HEK293T (cell line): Measurements from ENCODE around the gene ATF5.
A peak's percentile ranks its signal among the peaks of the same experiment; 100 is the strongest.

Experiments used
- CTCF ChIA-PET: fragments of 350-600 bp; formaldehyde crosslinking; extraction: SDS; loops from one replicate; lab custom pipeline; 2021; ENCODE audit warnings: antibody characterized with exemption, inconsistent platforms; lab: Yijun Ruan, JAX
- POLR2A ChIA-PET: fragments of 350-600 bp; formaldehyde crosslinking; extraction: SDS; loops from one replicate; lab custom pipeline; 2020; ENCODE audit warnings: antibody characterized with exemption, inconsistent platforms; lab: Yijun Ruan, JAX
- DNase-seq: peaks from one replicate; pipeline ENCODE4 v3.0.0; 2012; ENCODE audit warnings: mixed read lengths; ENCODE audit errors: extremely low spot score
- ARNT ChIP-seq: fragments of 450-650 bp; IDR thresholded peaks from 2 replicates; pipeline ENCODE4 v1.6.1; 2017; ENCODE audit warnings: mild to moderate bottlenecking
- BHLHE40 ChIP-seq: fragments of 450-650 bp; IDR thresholded peaks from 2 replicates; pipeline ENCODE4 v1.6.1; 2016; ENCODE audit warnings: mild to moderate bottlenecking, moderate library complexity, borderline replicate concordance
- CTBP1 ChIP-seq: fragments of 450-650 bp; IDR thresholded peaks from 2 replicates; pipeline ENCODE4 v1.6.1; 2016; ENCODE audit warnings: borderline replicate concordance
- ELF4 ChIP-seq: fragments of 450-650 bp; IDR thresholded peaks from 2 replicates; pipeline ENCODE4 v1.6.1; 2017; ENCODE audit warnings: antibody characterized with exemption
- FOXA1 ChIP-seq: fragments of 450-650 bp; IDR thresholded peaks from 2 replicates; pipeline ENCODE4 v1.6.1; 2016; ENCODE audit warnings: mild to moderate bottlenecking
- FOXK2 ChIP-seq: fragments of 450-650 bp; IDR thresholded peaks from 2 replicates; pipeline ENCODE4 v1.6.1; 2016; ENCODE audit warnings: mild to moderate bottlenecking
- FOXM1 ChIP-seq: fragments of 450-650 bp; IDR thresholded peaks from 2 replicates; pipeline ENCODE4 v1.6.1; 2017; ENCODE audit warnings: mild to moderate bottlenecking, borderline replicate concordance
- HDGF ChIP-seq: fragments of 450-650 bp; IDR thresholded peaks from 2 replicates; pipeline ENCODE4 v1.6.1; 2017; ENCODE audit warnings: antibody characterized with exemption, borderline replicate concordance
- L3MBTL2 ChIP-seq: fragments of 450-650 bp; conservative IDR thresholded peaks from 2 replicates; pipeline ENCODE4 v1.6.1; 2016; ENCODE audit warnings: mild to moderate bottlenecking
- LEF1 ChIP-seq: fragments of 450-650 bp; IDR thresholded peaks from 2 replicates; pipeline ENCODE4 v1.6.1; 2017; ENCODE audit warnings: mild to moderate bottlenecking, borderline replicate concordance
- NFRKB ChIP-seq: fragments of 450-650 bp; IDR thresholded peaks from 2 replicates; pipeline ENCODE4 v1.6.1; 2016; ENCODE audit warnings: mild to moderate bottlenecking, moderate library complexity
- PKNOX1 ChIP-seq: fragments of 450-650 bp; IDR thresholded peaks from 2 replicates; pipeline ENCODE4 v1.6.1; 2016
- SP1 ChIP-seq: fragments of 450-650 bp; IDR thresholded peaks from 2 replicates; pipeline ENCODE4 v1.6.1; 2017
- SUZ12 ChIP-seq: fragments of 450-650 bp; IDR thresholded peaks from 2 replicates; pipeline ENCODE4 v1.6.1; 2016; ENCODE audit warnings: mild to moderate bottlenecking
- TARDBP ChIP-seq: fragments of 450-650 bp; IDR thresholded peaks from 2 replicates; pipeline ENCODE4 v1.6.1; 2016
- ZNF384 ChIP-seq: fragments of 450-650 bp; IDR thresholded peaks from 2 replicates; pipeline ENCODE4 v1.6.1; 2016

Gene ATF5

GRCh38 chr19:49889038-49889686 lies 39.8 kb upstream of the ATF5 start:
- ChIA-PET CTCF (no interaction called here), POLR2A (no interaction called here)
- no peak for DNase-seq
- TF ChIP-seq L3MBTL2 (no peak), SUZ12 (no peak), ARNT (no peak), CTBP1 (no peak), LEF1 (no peak), SP1 (no peak), HDGF (no peak), FOXA1 (no peak), PKNOX1 (no peak), TARDBP (no peak), NFRKB (no peak), BHLHE40 (no peak), FOXK2 (no peak), ELF4 (no peak), FOXM1 (no peak)

DNA sequence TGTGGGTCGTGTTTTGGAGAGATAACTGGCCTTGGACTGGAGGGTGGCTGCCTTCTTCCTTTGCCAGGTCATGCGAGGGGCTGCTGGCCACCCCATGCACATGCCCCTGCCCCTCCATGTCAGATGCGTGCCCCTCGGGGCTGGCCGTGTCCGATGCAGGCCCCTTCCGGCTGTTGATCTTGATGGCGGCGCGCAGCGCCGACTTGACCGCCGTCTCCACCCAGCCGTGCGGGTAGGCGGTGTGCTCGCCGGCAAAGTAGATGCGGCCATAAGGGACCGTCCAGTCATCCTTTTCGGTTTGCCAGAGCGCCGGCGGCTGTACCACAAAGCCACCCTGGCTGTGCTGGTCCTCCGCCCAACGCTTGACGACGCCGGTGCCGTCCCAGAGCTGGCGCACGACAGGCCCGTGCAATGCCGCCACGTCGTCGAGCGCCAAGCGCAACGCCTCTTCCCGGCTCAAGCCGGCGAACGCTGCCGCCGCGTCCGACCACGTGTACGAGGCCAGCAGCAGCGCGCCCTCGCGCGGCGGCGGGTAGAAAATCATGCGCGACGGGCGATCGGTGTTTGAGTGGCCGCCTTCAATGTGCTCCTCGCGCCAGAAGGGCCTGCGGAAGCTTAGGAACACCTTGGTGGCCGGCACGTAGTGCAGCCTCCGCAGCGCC lies 39.2 kb upstream of the ATF5 start:
- CTCF ChIA-PET, result no interaction called here
- DNase-seq, result peak; percentile 85
- POLR2A ChIA-PET, result interaction anchor here (1.1 to 2.6 kb wide), 4 partner anchors 12 to 40 kb away, joined by 4 to 11 read pairs (median 5); partner anchors contain the start of genes AKT1S1, ATF5, NUP62 and TBC1D17
- TF ChIP-seq FOXA1 (no peak), HDGF (no peak), NFRKB (no peak), ELF4 (no peak), FOXK2 (no peak), L3MBTL2 (peak; percentile 100), CTBP1 (peak; percentile 42; the same call in 1 of the 2 replicates), SP1 (no peak), TARDBP (no peak), BHLHE40 (no peak), ARNT (peak; percentile 40; the same call in 1 of the 2 replicates), ZNF384 (no peak), FOXM1 (no peak), PKNOX1 (peak; percentile 30; the same call in 1 of the 2 replicates), SUZ12 (no peak), LEF1 (no peak)

GRCh38 chr19:49890349-49891311 lies 38.4 kb upstream of the ATF5 start:
- peak; percentile 84 for DNase-seq
- POLR2A ChIA-PET, result interaction anchor here (0.7 to 2.6 kb wide), 9 partner anchors 8 to 40 kb away, joined by 3 to 11 read pairs (median 4); partner anchors contain the start of genes AKT1S1, ATF5, NUP62 and PTOV1
- TF ChIP-seq FOXA1 (no peak), L3MBTL2 (peak; percentile 4)
- CTCF ChIA-PET, result no interaction called here

- no peak for DNase-seq
- TF ChIP-seq ZNF384, result no peak
- TF ChIP-seq CTBP1, result no peak
- TF ChIP-seq TARDBP, result no peak
- TF ChIP-seq NFRKB, result no peak
- no peak for TF ChIP-seq FOXK2
- no peak for TF ChIP-seq FOXM1
- TF ChIP-seq HDGF, result no peak
- TF ChIP-seq L3MBTL2, result no peak
- TF ChIP-seq SUZ12, result no peak
- no peak for TF ChIP-seq SP1
- TF ChIP-seq ELF4, result no peak
- no peak for TF ChIP-seq FOXA1
- TF ChIP-seq BHLHE40, result no peak
- TF ChIP-seq PKNOX1, result no peak
- TF ChIP-seq ARNT, result no peak
- TF ChIP-seq LEF1, result no peak
- CTCF ChIA-PET, result no interaction called here
- POLR2A ChIA-PET, result interaction anchor here (0.8 to 2.6 kb wide), 7 partner anchors 9 to 41 kb away, joined by 3 to 11 read pairs (median 4); partner anchors contain the start of genes AKT1S1, ATF5, NUP62 and PTOV1
Measured at GRCh38 chr19:49891393-49891792, 37.6 kb upstream of the ATF5 start.

DNA sequence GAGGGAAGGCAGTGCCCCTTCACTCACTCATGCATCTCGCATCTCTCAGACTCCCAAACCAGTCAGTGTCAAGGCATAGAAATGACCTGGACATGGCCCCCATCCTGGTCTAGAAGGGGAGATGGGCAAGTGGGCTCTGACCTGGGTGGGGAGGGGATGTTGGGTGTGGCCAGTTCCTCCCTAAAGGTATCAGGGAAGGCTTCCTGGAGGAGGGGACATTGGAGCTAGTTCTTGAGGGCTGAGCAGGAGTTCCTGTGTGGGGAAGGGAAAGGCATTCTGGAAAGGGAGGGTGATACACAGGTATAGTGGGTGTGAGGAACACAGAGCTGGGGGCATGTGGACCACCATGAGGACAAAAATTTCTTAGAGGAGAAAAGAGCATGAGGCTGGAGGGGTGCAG lies 36.3 kb upstream of the ATF5 start:
- TF ChIP-seq SUZ12, result no peak
- no peak for TF ChIP-seq NFRKB
- no peak for TF ChIP-seq L3MBTL2
- no peak for TF ChIP-seq ZNF384
- TF ChIP-seq HDGF, result no peak
- TF ChIP-seq SP1, result no peak
- TF ChIP-seq FOXM1, result no peak
- no peak for TF ChIP-seq ARNT
- no peak for TF ChIP-seq LEF1
- TF ChIP-seq FOXA1, result no peak
- no peak for TF ChIP-seq CTBP1
- TF ChIP-seq ELF4, result no peak
- TF ChIP-seq FOXK2, result no peak
- TF ChIP-seq BHLHE40, result no peak
- TF ChIP-seq PKNOX1, result no peak
- no peak for TF ChIP-seq TARDBP
- ChIA-PET CTCF (no interaction called here), POLR2A (interaction anchor here (2.5 to 2.9 kb wide), 2 partner anchors 23 to 36 kb away, joined by 9 to 15 read pairs; partner anchors contain the start of genes ATF5 and NUP62)
- no peak for DNase-seq
